ENCODE data around the gene C17orf75. TPM values are rescaled to one million over a fixed set of nuclear protein-coding genes. Genes with fewer than 3 reads are reported as not detected.

C17orf75 gene
- total and polyA plus RNA-seq, 2 of the 4 experiments (the other 2 are of a cell fraction) = 11.5 to 16.1 TPM

DNA sequence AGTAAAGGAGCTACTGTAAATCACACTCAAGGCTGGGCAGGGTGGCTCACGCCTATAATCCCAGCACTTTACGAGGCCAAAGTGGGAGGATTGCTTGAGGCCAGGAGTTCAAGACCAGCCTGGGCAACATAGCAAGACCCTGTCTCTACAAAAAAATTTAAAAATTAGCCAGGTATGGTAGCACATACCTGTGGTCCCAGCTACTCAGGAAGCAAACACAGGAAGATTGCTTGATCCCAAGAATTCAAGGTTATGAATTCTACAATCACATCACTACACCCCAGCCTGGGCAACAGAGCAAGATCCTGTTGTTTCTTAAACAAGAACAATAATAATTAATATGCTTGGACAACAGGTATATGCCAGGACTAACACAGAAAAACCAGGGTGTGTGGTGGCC, 63.2 kb downstream of the C17orf75 start:
- Histone ChIP-seq H3K79me1 (ENCODE audit: low read depth in 1 of 2, low read length in 2 of 2) (no peaks in the 10 kb centered on the region), H4K5ac (ENCODE audit: low read depth, low read length) (no peak overlapping the region), H3K4me3 (ENCODE audit: insufficient read depth, low read depth, low read length) (no peak overlapping the region), H4K20me1 (ENCODE audit: insufficient read depth, low read length) (peaks cover 3% of the 10 kb centered on the region), H3K27me3 (ENCODE audit: control insufficient read depth, insufficient read depth, low read length) (peaks cover 27% of the 10 kb centered on the region), H2BK15ac (ENCODE audit: low read depth, low read length) (no peak overlapping the region), H3K9me3 (ENCODE audit: control insufficient read depth, insufficient read depth, low read length) (no peaks in the 10 kb centered on the region), H3K27ac (ENCODE audit: insufficient read depth, low read length) (no peak overlapping the region), H3K14ac (replicated peaks; ENCODE audit: low read depth, low read length) (no peak overlapping the region), H3K4me1 (ENCODE audit: control insufficient read depth, insufficient read depth, low read length) (peaks cover 7% of the 10 kb centered on the region), H2BK20ac (ENCODE audit: low read depth, low read length) (no peak overlapping the region), H2AK5ac (ENCODE audit: low read depth, low read length) (no peak overlapping the region), H3K56ac (ENCODE audit: extremely low read depth, insufficient read depth, low read length) (no peak overlapping the region), H4K8ac (ENCODE audit: low read depth in 2 of 2, low read length in 2 of 2) (no peak overlapping the region), H3K18ac (ENCODE audit: low read depth, low read length) (no peak overlapping the region), H4K91ac (ENCODE audit: insufficient read depth, low read depth, low read length) (no peak overlapping the region), H2BK120ac (ENCODE audit: low read depth, low read length) (no peak overlapping the region), H2BK5ac (ENCODE audit: low read depth, low read length, poor library complexity, severe bottlenecking) (no peak overlapping the region), H3K4me2 (ENCODE audit: low read depth, low read length) (no peak overlapping the region), H3K23ac (ENCODE audit: low read depth, low read length) (no peak overlapping the region), H2AK9ac (replicated peaks; ENCODE audit: low read depth, low read length, poor library complexity) (no peak overlapping the region), H2AFZ (replicated peaks; ENCODE audit: low read length, poor library complexity) (no peak overlapping the region), H3K9me1 (ENCODE audit: insufficient read depth, low read length) (peaks cover 7% of the 10 kb centered on the region; the same call in 1 of the 2 replicates), H3K36me3 (ENCODE audit: control insufficient read depth, insufficient read depth, low read length) (no peaks in the 10 kb centered on the region), H3K4ac (ENCODE audit: low read depth, low read length) (no peak overlapping the region), H3K9ac (ENCODE audit: low read depth, low read length) (no peak overlapping the region)
- DNase-seq = no peak
- in situ Hi-C loops (cut with MboI; ENCODE audit: low sequenced_read_pairs) (no loop called here), dilution Hi-C loops (cut with HindIII; ENCODE audit: low sequenced_read_pairs, unreplicated experiment) (no loop called here), intact Hi-C loops (cut with micrococcal nuclease) (no loop called here)
- TF ChIP-seq FOS (IDR thresholded peaks at IDR 0.05; ENCODE audit: low read depth, low read length) = no peak
- TF ChIP-seq, protein P1, sequence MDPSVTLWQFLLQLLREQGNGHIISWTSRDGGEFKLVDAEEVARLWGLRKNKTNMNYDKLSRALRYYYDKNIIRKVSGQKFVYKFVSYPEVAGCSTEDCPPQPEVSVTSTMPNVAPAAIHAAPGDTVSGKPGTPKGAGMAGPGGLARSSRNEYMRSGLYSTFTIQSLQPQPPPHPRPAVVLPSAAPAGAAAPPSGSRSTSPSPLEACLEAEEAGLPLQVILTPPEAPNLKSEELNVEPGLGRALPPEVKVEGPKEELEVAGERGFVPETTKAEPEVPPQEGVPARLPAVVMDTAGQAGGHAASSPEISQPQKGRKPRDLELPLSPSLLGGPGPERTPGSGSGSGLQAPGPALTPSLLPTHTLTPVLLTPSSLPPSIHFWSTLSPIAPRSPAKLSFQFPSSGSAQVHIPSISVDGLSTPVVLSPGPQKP (IDR thresholded peaks at IDR 0.05; ENCODE audit: borderline replicate concordance, low read depth, low read length) = no peak
- no peak for TF ChIP-seq RAD21 (IDR thresholded peaks at IDR 0.05; ENCODE audit: low read length)
- TF ChIP-seq RCOR1 (IDR thresholded peaks at IDR 0.05; ENCODE audit: insufficient replicate concordance, low read length) = no peak
- TF ChIP-seq CEBPB (IDR thresholded peaks at IDR 0.05; ENCODE audit: low read depth, low read length) = no peak
- TF ChIP-seq RFX5 (IDR thresholded peaks at IDR 0.05; ENCODE audit: low read depth, low read length) = no peak
- TF ChIP-seq MAZ (IDR thresholded peaks at IDR 0.05; ENCODE audit: borderline replicate concordance, low read depth, low read length) = no peak
- TF ChIP-seq MAFK (IDR thresholded peaks at IDR 0.05; ENCODE audit: low read depth, low read length) = no peak
- TF ChIP-seq MXI1 (IDR thresholded peaks at IDR 0.05; ENCODE audit: borderline replicate concordance, low read depth, low read length) = no peak
- no peak for TF ChIP-seq CHD1 (IDR thresholded peaks at IDR 0.05; ENCODE audit: low read depth, low read length)
- no peak for TF ChIP-seq NFE2L2 (IDR thresholded peaks at IDR 0.05; ENCODE audit: low read depth, low read length)
- TF ChIP-seq, protein P2, sequence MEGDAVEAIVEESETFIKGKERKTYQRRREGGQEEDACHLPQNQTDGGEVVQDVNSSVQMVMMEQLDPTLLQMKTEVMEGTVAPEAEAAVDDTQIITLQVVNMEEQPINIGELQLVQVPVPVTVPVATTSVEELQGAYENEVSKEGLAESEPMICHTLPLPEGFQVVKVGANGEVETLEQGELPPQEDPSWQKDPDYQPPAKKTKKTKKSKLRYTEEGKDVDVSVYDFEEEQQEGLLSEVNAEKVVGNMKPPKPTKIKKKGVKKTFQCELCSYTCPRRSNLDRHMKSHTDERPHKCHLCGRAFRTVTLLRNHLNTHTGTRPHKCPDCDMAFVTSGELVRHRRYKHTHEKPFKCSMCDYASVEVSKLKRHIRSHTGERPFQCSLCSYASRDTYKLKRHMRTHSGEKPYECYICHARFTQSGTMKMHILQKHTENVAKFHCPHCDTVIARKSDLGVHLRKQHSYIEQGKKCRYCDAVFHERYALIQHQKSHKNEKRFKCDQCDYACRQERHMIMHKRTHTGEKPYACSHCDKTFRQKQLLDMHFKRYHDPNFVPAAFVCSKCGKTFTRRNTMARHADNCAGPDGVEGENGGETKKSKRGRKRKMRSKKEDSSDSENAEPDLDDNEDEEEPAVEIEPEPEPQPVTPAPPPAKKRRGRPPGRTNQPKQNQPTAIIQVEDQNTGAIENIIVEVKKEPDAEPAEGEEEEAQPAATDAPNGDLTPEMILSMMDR (conservative IDR thresholded peaks at IDR 0.05; ENCODE audit: low read depth, low read length) = no peak
- TF ChIP-seq BHLHE40 (IDR thresholded peaks at IDR 0.05; ENCODE audit: low read depth, low read length) = no peak
- no peak for ATAC-seq (ENCODE audit: low read depth)
- ChIA-PET CTCF (no interaction called here), POLR2A (ENCODE audit: unreplicated experiment) (no interaction called here)
- no CpG with 5 or more reads among the region's 2 CpGs for WGBS, 2 experiments (ENCODE audit: extremely low coverage in 2 of 2, insufficient read length in 1 of 2)
- BruUV-seq (replicated peaks) = no TSS peak
